ENCODE data around the gene GSTO2.

- TF ChIP-seq ZNF660 (tag by site-specific recombination; IDR thresholded peaks at IDR 0.05) = no peak
- no peak for TF ChIP-seq ZNF544 (tag by site-specific recombination; IDR thresholded peaks at IDR 0.05)
- no peak for TF ChIP-seq TSHZ1 (tag by site-specific recombination; IDR thresholded peaks at IDR 0.05; ENCODE audit: borderline replicate concordance)
- TF ChIP-seq REST (tag by site-specific recombination; IDR thresholded peaks at IDR 0.05) = no peak
- TF ChIP-seq ZNF555 (tag by site-specific recombination; conservative IDR thresholded peaks at IDR 0.05) = no peak
- TF ChIP-seq CTCF (tag by site-specific recombination; IDR thresholded peaks at IDR 0.05) = no peak
Measured at GRCh38 chr10:104243512-104243911, 25.5 kb upstream of the GSTO2 start.
